HepG2 (cell line): Measurements from ENCODE around the gene ATG5. TPM values are rescaled to one million over a fixed set of nuclear protein-coding genes. Genes with fewer than 3 reads are reported as not detected.

Source experiments
- ATAC-seq: fragments of 200-7000 bp; cut with Tn5 transposase; 3 replicates; pipeline ENCODE4 v1.9.1; 2020; ENCODE audit warnings: mild to moderate bottlenecking, moderate library complexity
- BruUV-seq: library from RNA; stranded (reverse); fragments of 400-500 nt; replicated peaks from 2 replicates; lab custom pipeline; 2021; lab: Mats Ljungman, UMichigan
- CTCF ChIA-PET: fragments of 300-600 bp; formaldehyde crosslinking; extraction: SDS; loops from one replicate; lab custom pipeline; 2021; ENCODE audit warnings: low total read pairs, inconsistent platforms, low intra/inter-chr PET ratio; lab: Yijun Ruan, JAX
- POLR2A ChIA-PET: fragments of 350-600 bp; sonication (Branson Sonifier 250); formaldehyde crosslinking; loops from one replicate; lab custom pipeline; 2020; ENCODE audit warnings: antibody characterized with exemption, inconsistent platforms; lab: Yijun Ruan, JAX
- DNase-seq: peaks from one replicate; pipeline ENCODE4 v3.0.0-alpha.2; 2015; ENCODE audit warnings: low spot score
- FAIRE-seq: peaks from 3 replicates; lab custom pipeline; 2011; peaks lifted over from hg19 to GRCh38; lab: Jason Lieb, UNC
- H2AFZ ChIP-seq: one replicate; pipeline ENCODE4 v1.6.1; 2011; ENCODE audit warnings: low read length, inconsistent platforms
- H3K27ac ChIP-seq: fragments of 300-600 bp; 3 replicates; pipeline ENCODE4 v1.8.0; 2011; ENCODE audit warnings: mixed run types, mild to moderate bottlenecking, mixed read lengths, low read length, inconsistent platforms; ENCODE audit not compliant: insufficient read depth; ENCODE audit errors: extremely low read length
- H3K27me3 ChIP-seq, 2 experiments: fragments of 200-600 bp in 1 of 2; 2 replicates in 1 of 2; 3 replicates in 1 of 2; pipeline versions ENCODE4 v1.6.0 to v1.8.0; 2011; ENCODE audit warnings: low read length in 2 of 2, mild to moderate bottlenecking in 2 of 2, moderate library complexity in 2 of 2, inconsistent platforms in 1 of 2; ENCODE audit not compliant: insufficient read depth in 2 of 2, control insufficient read depth in 1 of 2
- H3K36me3 ChIP-seq, 2 experiments: fragments of 200-600 bp in 1 of 2; replicated peaks in 1 of 2; 2 replicates in 1 of 2; 3 replicates in 1 of 2; pipeline versions ENCODE4 v1.5.1 to v1.8.0; 2011; ENCODE audit warnings: low read length in 2 of 2, inconsistent platforms in 1 of 2; ENCODE audit not compliant: insufficient read depth in 2 of 2, control insufficient read depth in 1 of 2
- H3K4me1 ChIP-seq: 2 replicates; pipeline ENCODE4 v1.5.1; 2012; ENCODE audit warnings: low read length, inconsistent platforms; ENCODE audit not compliant: insufficient read depth
- H3K4me2 ChIP-seq: 2 replicates; pipeline ENCODE4 v1.6.0; 2011; ENCODE audit warnings: low read depth, low read length, inconsistent platforms
- H3K4me3 ChIP-seq, 3 experiments: fragments of 200-600 bp in 1 of 3; sonication (generic), shearing (Covaris generic) in 1 of 3; replicated peaks in 1 of 3; 2 replicates each; pipeline ENCODE4 v1.5.1; 2011 to 2016; ENCODE audit warnings: low read length in 3 of 3, inconsistent platforms in 2 of 3, low read depth in 2 of 3, mild to moderate bottlenecking in 2 of 3, control low read depth in 1 of 3, mixed read lengths in 1 of 3; ENCODE audit not compliant: insufficient read depth in 1 of 3
- H3K79me2 ChIP-seq: one replicate; pipeline ENCODE4 v1.6.1; 2011; ENCODE audit warnings: low read length, inconsistent platforms; ENCODE audit not compliant: insufficient read depth
- H3K9ac ChIP-seq: 2 replicates; pipeline ENCODE4 v1.6.0; 2011; ENCODE audit warnings: mild to moderate bottlenecking, low read depth, low read length, inconsistent platforms; ENCODE audit not compliant: insufficient read depth
- H3K9me3 ChIP-seq: 2 replicates; pipeline ENCODE4 v1.5.1; 2012; ENCODE audit warnings: mild to moderate bottlenecking, low read length
- H4K20me1 ChIP-seq: 2 replicates; pipeline ENCODE4 v1.6.0; 2011; ENCODE audit warnings: inconsistent platforms, mild to moderate bottlenecking, low read length, moderate library complexity; ENCODE audit not compliant: insufficient read depth
- CBX5 ChIP-seq: sonication (generic); formaldehyde crosslinking; IDR thresholded peaks from 2 replicates; pipeline ENCODE4 v1.4.0; 2020; ENCODE audit warnings: missing genetic modification reagents, borderline replicate concordance
- CTCF ChIP-seq: sonication (generic); formaldehyde crosslinking; IDR thresholded peaks from 2 replicates; pipeline ENCODE4 v1.5.0; 2020; ENCODE audit warnings: mild to moderate bottlenecking, missing genetic modification reagents, moderate library complexity
- KDM3A ChIP-seq: IDR thresholded peaks from 2 replicates; pipeline ENCODE4 v1.6.1; 2018; ENCODE audit warnings: low read depth, missing compliant biosample characterization
- MXD4 ChIP-seq: IDR thresholded peaks from 2 replicates; pipeline ENCODE4 v1.6.1; 2016; ENCODE audit warnings: mild to moderate bottlenecking, missing biosample characterization, missing genetic modification reagents
- POGZ ChIP-seq: sonication (generic); formaldehyde crosslinking; IDR thresholded peaks from 2 replicates; pipeline ENCODE4 v1.4.0; 2020; ENCODE audit warnings: mild to moderate bottlenecking, missing genetic modification reagents
- RAD21 ChIP-seq: fragments of 450-650 bp; formaldehyde crosslinking; IDR thresholded peaks from 2 replicates; pipeline ENCODE4 v1.5.0; 2020; ENCODE audit warnings: mild to moderate bottlenecking
- SMARCC2 ChIP-seq: fragments of 450-650 bp; IDR thresholded peaks from 2 replicates; pipeline ENCODE4 v1.6.1; 2017; ENCODE audit warnings: antibody characterized with exemption, mild to moderate bottlenecking
- STAG1 ChIP-seq: sonication (generic); formaldehyde crosslinking; IDR thresholded peaks from 2 replicates; pipeline ENCODE4 v1.4.0; 2020; ENCODE audit warnings: missing genetic modification reagents
- SYNCRIP ChIP-seq: fragments of 200-400 bp; formaldehyde crosslinking; IDR thresholded peaks from 2 replicates; pipeline ENCODE4 v1.6.1; 2018; ENCODE audit warnings: mild to moderate bottlenecking, low read depth, low read length; ENCODE audit not compliant: insufficient read depth
- TP53 ChIP-seq: sonication (generic); formaldehyde crosslinking; conservative IDR thresholded peaks from 2 replicates; pipeline ENCODE4 v1.4.0; 2020; ENCODE audit warnings: missing genetic modification reagents
- TSC22D2 ChIP-seq: sonication (generic); formaldehyde crosslinking; IDR thresholded peaks from 2 replicates; pipeline ENCODE4 v1.5.1; 2020; ENCODE audit warnings: missing genetic modification reagents, mild to moderate bottlenecking, borderline replicate concordance
- YY1 ChIP-seq: IDR thresholded peaks from 2 replicates; pipeline ENCODE4 v1.6.1; 2011; ENCODE audit warnings: low read length, low read depth, moderate library complexity, mild to moderate bottlenecking; ENCODE audit not compliant: insufficient read depth, insufficient replicate concordance
- ZFY ChIP-seq: sonication (generic); formaldehyde crosslinking; IDR thresholded peaks from 2 replicates; pipeline ENCODE4 v1.4.0; 2020; ENCODE audit warnings: missing genetic modification reagents
- ZNF282 ChIP-seq: fragments of 450-650 bp; IDR thresholded peaks from 2 replicates; pipeline ENCODE4 v1.6.1; 2018; ENCODE audit not compliant: partially characterized antibody
- ZNF670 ChIP-seq: sonication (generic); formaldehyde crosslinking; IDR thresholded peaks from 2 replicates; pipeline ENCODE4 v1.8.0; 2022; ENCODE audit warnings: mild to moderate bottlenecking, missing genetic modification reagents, borderline replicate concordance
- ZNF674 ChIP-seq: sonication (generic); formaldehyde crosslinking; IDR thresholded peaks from 2 replicates; pipeline ENCODE4 v1.5.0; 2020; ENCODE audit warnings: low read depth, mild to moderate bottlenecking, missing genetic modification reagents
- ZNF737 ChIP-seq: sonication (generic); formaldehyde crosslinking; IDR thresholded peaks from 2 replicates; pipeline ENCODE4 v1.5.0; 2020; ENCODE audit warnings: missing genetic modification reagents, mild to moderate bottlenecking, borderline replicate concordance
- ZSCAN22 ChIP-seq: sonication (generic); formaldehyde crosslinking; IDR thresholded peaks from 2 replicates; pipeline ENCODE4 v1.4.0; 2020; ENCODE audit warnings: mild to moderate bottlenecking, missing genetic modification reagents
- WGBS: methylation state at CpG from one replicate; pipeline ENCODE4 v1.1.6; 2017; ENCODE audit warnings: low lambda C conversion rate; 5-methylcytosine and 5-hydroxymethylcytosine counted together
- in situ Hi-C: cut with HindIII; loops from 2 replicates; pipeline ENCODE4 v1.10.0; 2017; ENCODE audit warnings: low pct_unique_long_range_greater_than_20kb; ENCODE audit not compliant: extremely low pct_ligation_motif_present
- intact Hi-C: fragments of 100-400 bp; cut with micrococcal nuclease; formaldehyde crosslinking; loops from one replicate; pipeline ENCODE4 v1.10.0; 2022; ENCODE audit not compliant: unreplicated experiment
- polyA plus RNA-seq, 8 experiments: library from polyadenylated mRNA; depleted of rRNA in 3 of 8; stranded (reverse) in 7 of 8; unstranded in 1 of 8; fragments of >200 nt; fragmentation: Illumina TruSeq in 4 of 8; extraction: Trizol in 4 of 8; gene quantifications; 2 replicates each; pipeline versions ENCODE4 v1.2.1 to v1.2.3, GENCODE V29; 2011 to 2016; ENCODE audit warnings: low read depth in 4 of 8, missing spikeins in 1 of 8, mixed read lengths in 1 of 8; ENCODE audit not compliant: insufficient read depth in 1 of 8
- total RNA-seq, 5 experiments: library from RNA; depleted of rRNA; stranded (reverse); fragments of >200 nt; fragmentation: Illumina TruSeq; extraction: Trizol; gene quantifications; 2 replicates each; pipeline ENCODE4 v1.2.3, GENCODE V29; 2016; ENCODE audit warnings: low read depth in 1 of 5

ATG5 gene
- total and polyA plus RNA-seq, 2 of the 13 experiments (the other 11 are each of a cell fraction or from before 2014, with no cell fraction given): 21.3 to 48.0 TPM

DNA sequence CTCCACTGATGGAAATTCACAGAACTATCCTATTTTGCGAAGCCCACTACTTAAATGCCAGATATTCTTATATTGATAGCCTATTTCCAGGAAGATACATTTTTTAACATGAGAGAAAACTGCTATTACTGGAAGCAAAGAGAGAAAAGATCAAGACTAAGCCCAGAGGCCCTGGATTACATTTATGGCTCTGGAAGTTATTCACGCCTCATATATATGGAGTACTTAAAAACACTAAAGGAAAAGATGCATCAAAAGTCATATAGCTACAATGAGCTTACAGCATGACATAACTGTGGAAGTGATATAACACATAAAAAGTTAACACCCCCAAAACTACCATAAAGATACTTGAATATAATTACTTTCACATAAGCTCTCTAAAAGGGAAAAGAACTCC, 19.8 kb downstream of the ATG5 start:
- FAIRE-seq: no peak
- 0 out of 2 replicates have a peak, but pooled peaks cover 6% of the 10 kb centered on the region for H4K20me1 ChIP-seq
- H3K27me3 ChIP-seq: no peaks in the 10 kb centered on the region
- no peaks in the 10 kb centered on the region for H3K9me3 ChIP-seq
- peaks cover 8% of the 10 kb centered on the region for H3K79me2 ChIP-seq
- TF ChIP-seq ZSCAN22 (CRISPR knock-in tag) (no peak), ZNF737 (CRISPR knock-in tag) (no peak), ZNF670 (CRISPR knock-in tag) (no peak), ZFY (CRISPR knock-in tag) (no peak), ZNF282 (no peak)
- no peak overlapping the region for H2AFZ ChIP-seq
- no peak for ATAC-seq
- no TSS peak for BruUV-seq
- peaks cover 0 to 1% of the 10 kb centered on the region in 2 experiments; a peak in 2 of 5 replicates for H3K36me3 ChIP-seq
- intact Hi-C loops: loop anchor here (10.0 kb wide), 1 partner anchor 311 kb away; no protein-coding TSS in a partner anchor
- in situ Hi-C loops: loop anchor here (10.0 kb wide), 2 partner anchors 571 to 821 kb away; no protein-coding TSS in a partner anchor
- H3K4me2 ChIP-seq: no peak overlapping the region
- CTCF ChIA-PET: no interaction called here
- WGBS: 99% methylated on average over 2 of the region's 2 CpGs
- H3K4me3 ChIP-seq: no peak overlapping the region
- peaks cover 9% of the 10 kb centered on the region for H3K4me1 ChIP-seq
- H3K9ac ChIP-seq: no peak overlapping the region
- no peak overlapping the region for H3K27ac ChIP-seq
- POLR2A ChIA-PET: interaction anchor here (1.7 kb wide), 1 partner anchor 20 kb away, joined by 6 read pairs; the partner anchor contains the start of gene ATG5
- no peak for DNase-seq

DNA sequence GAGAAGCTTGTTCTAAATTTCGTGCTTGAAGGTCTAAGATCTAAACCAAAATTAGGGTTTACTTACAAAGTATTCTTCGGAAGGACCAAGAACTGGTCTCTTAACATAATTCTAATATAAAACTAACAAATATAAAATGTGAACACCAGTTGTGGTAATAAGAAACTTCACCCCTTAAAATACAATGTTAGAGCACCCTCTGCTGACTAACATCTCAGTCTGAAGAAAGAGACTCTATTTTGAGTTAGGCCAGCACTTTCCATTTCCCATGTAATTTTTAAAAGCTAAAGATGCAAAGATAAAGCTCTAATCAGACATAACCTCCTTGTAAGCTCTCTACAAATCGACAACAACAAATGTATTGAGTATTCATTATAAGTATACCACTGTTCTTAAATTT, 24.6 kb downstream of the ATG5 start:
- peaks cover 12% of the 10 kb centered on the region for H3K4me1 ChIP-seq
- H3K9ac ChIP-seq: no peak overlapping the region
- peaks cover 12% of the 10 kb centered on the region for H3K79me2 ChIP-seq
- TF ChIP-seq YY1 (no peak), TSC22D2 (CRISPR knock-in tag) (no peak), SMARCC2 (no peak), MXD4 (CRISPR knock-in tag) (no peak), CBX5 (CRISPR knock-in tag) (no peak), CTCF (peak; percentile 63), POGZ (CRISPR knock-in tag) (no peak), STAG1 (CRISPR knock-in tag) (peak; percentile 68), ZNF674 (no peak), KDM3A (CRISPR knock-in tag) (no peak), RAD21 (CRISPR knock-in tag) (0 out of 2 replicates have a peak, but pooled peaks have one; percentile 14), SYNCRIP (no peak), TP53 (CRISPR knock-in tag) (no peak)
- TF ChIP-seq, all 625 proteins: peak for 3
- in situ Hi-C loops: loop anchor here (10.0 kb wide), 2 partner anchors 566 to 816 kb away; no protein-coding TSS in a partner anchor
- FAIRE-seq (no peak), ATAC-seq (peak; percentile 47; the same call in 2 of the 3 replicates), DNase-seq (peak; percentile 14)
- Histone ChIP-seq H3K27ac (no peak overlapping the region), H3K4me3 (no peak overlapping the region), H3K27me3 (no peaks in the 10 kb centered on the region), H4K20me1 (peaks cover 11% of the 10 kb centered on the region; the same call in 1 of the 2 replicates), H3K9me3 (no peaks in the 10 kb centered on the region), H3K36me3 (no peaks in the 10 kb centered on the region), H3K4me2 (no peak overlapping the region), H2AFZ (no peak overlapping the region)
- intact Hi-C loops: loop anchor here (1.0 to 10.0 kb wide), 5 partner anchors 64 to 869 kb away; no protein-coding TSS in a partner anchor
- POLR2A ChIA-PET: interaction anchor here (0.6 kb wide), 1 partner anchor 36 kb away, joined by 3 read pairs; no protein-coding TSS in a partner anchor
- CTCF ChIA-PET: interaction anchor here (0.7 to 1.8 kb wide), 2 partner anchors 567 to 817 kb away, joined by 3 to 10 read pairs; no protein-coding TSS in a partner anchor
- WGBS: 56% methylated on average over 3 of the region's 3 CpGs
- no TSS peak for BruUV-seq
